HEK293 (cell line): Measurements from ENCODE around the gene TTN.
A peak's percentile ranks its signal among the peaks of the same experiment; 100 is the strongest.

ENCODE experiments used
- GLIS2 ChIP-seq: fragments of 450-650 bp; formaldehyde crosslinking; IDR thresholded peaks from 2 replicates; pipeline ENCODE4 v1.5.1; 2016; ENCODE audit warnings: missing biosample characterization, missing genetic modification characterization
- KLF1 ChIP-seq: fragments of 450-650 bp; formaldehyde crosslinking; IDR thresholded peaks from 2 replicates; pipeline ENCODE4 v1.5.1; 2016; ENCODE audit warnings: missing biosample characterization, missing genetic modification characterization
- KLF8 ChIP-seq: fragments of 450-650 bp; formaldehyde crosslinking; IDR thresholded peaks from 2 replicates; pipeline ENCODE4 v1.5.1; 2016; ENCODE audit warnings: missing biosample characterization, missing genetic modification characterization
- MYNN ChIP-seq: fragments of 450-650 bp; formaldehyde crosslinking; IDR thresholded peaks from 2 replicates; pipeline ENCODE4 v1.5.1; 2016; ENCODE audit warnings: missing biosample characterization, missing genetic modification characterization, borderline replicate concordance
- OSR2 ChIP-seq: fragments of 450-650 bp; formaldehyde crosslinking; IDR thresholded peaks from 2 replicates; pipeline ENCODE4 v1.5.1; 2016; ENCODE audit warnings: missing biosample characterization, missing genetic modification characterization
- PRDM6 ChIP-seq: fragments of 450-650 bp; formaldehyde crosslinking; IDR thresholded peaks from 2 replicates; pipeline ENCODE4 v1.5.1; 2017; ENCODE audit warnings: missing biosample characterization, missing genetic modification characterization
- RBAK ChIP-seq: fragments of 450-650 bp; formaldehyde crosslinking; IDR thresholded peaks from 2 replicates; pipeline ENCODE4 v1.5.1; 2016; ENCODE audit warnings: missing biosample characterization, missing genetic modification characterization
- SCRT1 ChIP-seq: fragments of 450-650 bp; formaldehyde crosslinking; IDR thresholded peaks from 2 replicates; pipeline ENCODE4 v1.5.1; 2016; ENCODE audit warnings: missing biosample characterization, missing genetic modification characterization, borderline replicate concordance
- ZBTB44 ChIP-seq: fragments of 450-650 bp; IDR thresholded peaks from 2 replicates; pipeline ENCODE4 v1.5.1; 2018; ENCODE audit warnings: missing biosample characterization, mild to moderate bottlenecking, missing genetic modification characterization
- ZBTB6 ChIP-seq: fragments of 450-650 bp; formaldehyde crosslinking; IDR thresholded peaks from 2 replicates; pipeline ENCODE4 v1.5.1; 2017; ENCODE audit warnings: missing biosample characterization, missing genetic modification characterization
- ZFP3 ChIP-seq: fragments of 450-650 bp; formaldehyde crosslinking; IDR thresholded peaks from 2 replicates; pipeline ENCODE4 v1.5.1; 2016; ENCODE audit warnings: low read depth, missing biosample characterization, missing genetic modification characterization
- ZFP37 ChIP-seq: fragments of 450-650 bp; formaldehyde crosslinking; IDR thresholded peaks from 2 replicates; pipeline ENCODE4 v1.5.1; 2016; ENCODE audit warnings: missing biosample characterization, missing genetic modification characterization
- ZNF121 ChIP-seq: fragments of 450-650 bp; formaldehyde crosslinking; IDR thresholded peaks from 2 replicates; pipeline ENCODE4 v1.5.1; 2016; ENCODE audit warnings: missing biosample characterization, missing genetic modification characterization
- ZNF132 ChIP-seq: fragments of 450-650 bp; formaldehyde crosslinking; IDR thresholded peaks from 2 replicates; pipeline ENCODE4 v1.5.1; 2017; ENCODE audit warnings: missing biosample characterization, missing genetic modification characterization, borderline replicate concordance
- ZNF140 ChIP-seq: fragments of 450-650 bp; formaldehyde crosslinking; IDR thresholded peaks from 2 replicates; pipeline ENCODE4 v1.5.1; 2016; ENCODE audit warnings: missing biosample characterization, missing genetic modification characterization
- ZNF18 ChIP-seq: fragments of 450-650 bp; formaldehyde crosslinking; IDR thresholded peaks from 2 replicates; pipeline ENCODE4 v1.5.1; 2016; ENCODE audit warnings: missing biosample characterization, missing genetic modification characterization
- ZNF19 ChIP-seq: fragments of 450-650 bp; formaldehyde crosslinking; IDR thresholded peaks from 2 replicates; pipeline ENCODE4; 2016; ENCODE audit warnings: missing biosample characterization, missing genetic modification characterization, low read depth
- ZNF221 ChIP-seq: fragments of 450-650 bp; formaldehyde crosslinking; IDR thresholded peaks from 2 replicates; pipeline ENCODE4 v1.5.1; 2017; ENCODE audit warnings: missing biosample characterization, missing genetic modification characterization, borderline replicate concordance
- ZNF311 ChIP-seq: fragments of 450-650 bp; formaldehyde crosslinking; IDR thresholded peaks from 2 replicates; pipeline ENCODE4 v1.5.1; 2017; ENCODE audit warnings: missing biosample characterization, missing genetic modification characterization, borderline replicate concordance
- ZNF560 ChIP-seq: fragments of 450-650 bp; formaldehyde crosslinking; IDR thresholded peaks from 2 replicates; pipeline ENCODE4 v1.5.1; 2017; ENCODE audit warnings: missing biosample characterization, missing genetic modification characterization, borderline replicate concordance
- ZNF76 ChIP-seq: fragments of 450-650 bp; formaldehyde crosslinking; IDR thresholded peaks from 2 replicates; pipeline ENCODE4; 2016; ENCODE audit warnings: low read depth, missing biosample characterization, missing genetic modification characterization, borderline replicate concordance
- ZSCAN18 ChIP-seq: fragments of 450-650 bp; formaldehyde crosslinking; IDR thresholded peaks from 2 replicates; pipeline ENCODE4 v1.5.1; 2016; ENCODE audit warnings: missing biosample characterization, missing genetic modification characterization
- ZSCAN4 ChIP-seq: fragments of 450-650 bp; formaldehyde crosslinking; IDR thresholded peaks from 2 replicates; pipeline ENCODE4 v1.5.1; 2017; ENCODE audit warnings: missing biosample characterization, missing genetic modification characterization

The TTN gene

GRCh38 chr2:178522950-178523595, 284.1 kb downstream of the TTN start (continued):
- TF ChIP-seq ZFP3, result no peak
- TF ChIP-seq PRDM6 (tag by site-specific recombination), result no peak
- TF ChIP-seq ZBTB44 (tag by site-specific recombination), result no peak
- TF ChIP-seq GLIS2 (tag by site-specific recombination), result peak; percentile 60; the same call in 1 of the 2 replicates
- no peak for TF ChIP-seq KLF8 (tag by site-specific recombination)
- TF ChIP-seq OSR2 (tag by site-specific recombination), result no peak
- TF ChIP-seq ZNF76 (tag by site-specific recombination), result 0 out of 2 replicates have a peak, but pooled peaks have one; percentile 30
- TF ChIP-seq ZFP37 (tag by site-specific recombination), result no peak
- TF ChIP-seq MYNN (tag by site-specific recombination), result no peak
- TF ChIP-seq ZNF132 (tag by site-specific recombination), result no peak
- TF ChIP-seq ZNF221 (tag by site-specific recombination), result no peak
- TF ChIP-seq ZNF311 (tag by site-specific recombination), result no peak
- no peak for TF ChIP-seq ZNF18
- TF ChIP-seq RBAK, result no peak
- TF ChIP-seq SCRT1 (tag by site-specific recombination), result no peak
- TF ChIP-seq ZNF19 (tag by site-specific recombination), result no peak
- TF ChIP-seq ZSCAN4, result no peak
- TF ChIP-seq KLF1 (tag by site-specific recombination), result no peak
- no peak for TF ChIP-seq ZNF560 (tag by site-specific recombination)
- no peak for TF ChIP-seq ZNF121 (tag by site-specific recombination)
- no peak for TF ChIP-seq ZSCAN18 (tag by site-specific recombination)
- no peak for TF ChIP-seq ZNF140
- no peak for TF ChIP-seq ZBTB6 (tag by site-specific recombination)
